K562 (cell line): ENCODE data around the gene SLC26A3.

Experiments used
- HDAC6 ChIP-seq: IDR thresholded peaks from 2 replicates; pipeline ENCODE4 v1.6.1; 2012; ENCODE audit warnings: low read depth, mild to moderate bottlenecking, control low read depth, inconsistent platforms, low read length, moderate library complexity
- ZFP36 ChIP-seq: fragments of 150-350 bp; IDR thresholded peaks from 2 replicates; pipeline ENCODE4 v1.6.1; 2018; ENCODE audit warnings: low read length, low read depth; ENCODE audit not compliant: partially characterized antibody
- TF ChIP-seq, protein P1 (sequence below), 2 experiments: IDR thresholded peaks; 2 replicates each; pipeline ENCODE4 v1.6.1; 2011; ENCODE audit warnings: borderline replicate concordance in 1 of 2, control low read depth in 1 of 2, low read depth in 1 of 2, low read length in 1 of 2, mild to moderate bottlenecking in 1 of 2, mixed read lengths in 1 of 2, moderate library complexity in 1 of 2; ENCODE audit not compliant: insufficient read depth in 1 of 2, insufficient read length in 1 of 2, poor library complexity in 1 of 2, severe bottlenecking in 1 of 2; ENCODE audit errors: extremely low read depth in 1 of 2

DNA sequence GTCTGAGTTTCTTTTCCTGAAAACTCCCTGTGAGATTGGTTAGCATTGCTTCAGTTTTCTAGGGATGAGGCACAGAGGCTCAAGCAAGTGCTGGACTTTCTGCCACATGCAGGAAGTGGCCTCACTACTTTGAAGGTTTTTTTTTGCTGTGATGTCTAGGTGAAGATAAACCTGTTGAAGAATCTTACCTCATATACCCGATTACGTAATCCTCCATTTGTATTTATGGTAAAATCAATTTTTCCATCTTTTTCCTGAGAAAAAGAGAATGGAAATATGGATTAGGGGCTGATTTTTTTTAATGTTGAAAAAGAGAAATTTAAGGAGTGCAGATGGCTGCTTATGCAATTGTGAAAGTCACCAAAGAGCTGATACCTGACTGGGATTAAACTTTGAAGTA is 35.6 kb downstream of the SLC26A3 start:
- TF ChIP-seq, protein P1, sequence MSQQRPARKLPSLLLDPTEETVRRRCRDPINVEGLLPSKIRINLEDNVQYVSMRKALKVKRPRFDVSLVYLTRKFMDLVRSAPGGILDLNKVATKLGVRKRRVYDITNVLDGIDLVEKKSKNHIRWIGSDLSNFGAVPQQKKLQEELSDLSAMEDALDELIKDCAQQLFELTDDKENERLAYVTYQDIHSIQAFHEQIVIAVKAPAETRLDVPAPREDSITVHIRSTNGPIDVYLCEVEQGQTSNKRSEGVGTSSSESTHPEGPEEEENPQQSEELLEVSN (IDR thresholded peaks at IDR 0.05; ENCODE audit: borderline replicate concordance in 1 of 2, extremely low read depth in 1 of 2, insufficient read depth in 1 of 2, insufficient read length in 1 of 2, low read depth in 1 of 2, low read length in 1 of 2, poor library complexity in 1 of 2, severe bottlenecking in 1 of 2) = no peak
- TF ChIP-seq HDAC6 (no peak), ZFP36 (no peak)
